HG03196 (cell line): ENCODE data around the gene NOX5.

Experiments used
- ATAC-seq: cut with Tn5 transposase; IDR thresholded peaks from one replicate; pipeline ENCODE4 v1.9.1; 2021; ENCODE audit not compliant: unreplicated experiment

The NOX5 gene

GRCh38 chr15:69078638-69079037 lies 64.1 kb downstream of the NOX5 start:
- no peak for ATAC-seq

GRCh38 chr15:69080295-69081248 lies 66.1 kb downstream of the NOX5 start:
- no peak for ATAC-seq

- no peak for ATAC-seq
Observed at GRCh38 chr15:69081310-69082004, 67.0 kb downstream of the NOX5 start.

- no peak for ATAC-seq
Observed at GRCh38 chr15:69082021-69082502, 67.6 kb downstream of the NOX5 start.

GRCh38 chr15:69082554-69082953 lies 68.1 kb downstream of the NOX5 start:
- no peak for ATAC-seq

- ATAC-seq = no peak
Observed at GRCh38 chr15:69084404-69085030, 70.0 kb downstream of the NOX5 start.

- no peak for ATAC-seq
Observed at GRCh38 chr15:69085325-69086081, 71.0 kb downstream of the NOX5 start.

- ATAC-seq = no peak
Observed at GRCh38 chr15:69086427-69087204, 72.1 kb downstream of the NOX5 start.

GRCh38 chr15:69087366-69087976 lies 73.0 kb downstream of the NOX5 start:
- ATAC-seq = no peak

GRCh38 chr15:69088300-69088965 lies 73.9 kb downstream of the NOX5 start:
- ATAC-seq = no peak

GRCh38 chr15:69089258-69089657 lies 74.8 kb downstream of the NOX5 start:
- no peak for ATAC-seq

GRCh38 chr15:69090197-69090948 lies 75.9 kb downstream of the NOX5 start:
- no peak for ATAC-seq

GRCh38 chr15:69091654-69092053 lies 77.2 kb downstream of the NOX5 start:
- ATAC-seq = no peak

GRCh38 chr15:69092159-69092558 lies 77.7 kb downstream of the NOX5 start:
- no peak for ATAC-seq

- ATAC-seq = no peak
Observed at GRCh38 chr15:69093127-69093526, 78.6 kb downstream of the NOX5 start.

- no peak for ATAC-seq
Observed at GRCh38 chr15:69093614-69094013, 79.1 kb downstream of the NOX5 start.

GRCh38 chr15:69094124-69094921 lies 79.8 kb downstream of the NOX5 start:
- no peak for ATAC-seq

- ATAC-seq = no peak
Observed at GRCh38 chr15:69095274-69095673, 80.8 kb downstream of the NOX5 start.
